ENCODE results near the gene DNPH1. TPM values are rescaled to one million over a fixed set of nuclear protein-coding genes. Genes with fewer than 3 reads are reported as not detected.

The DNPH1 gene
- total and polyA plus RNA-seq, 9 of the 15 experiments (the other 6 are each of a cell fraction or from before 2014, with no cell fraction given) = 7.3 to 300 (median 68.7) TPM

GRCh38 chr6:43267619-43268354 is 38.5 kb upstream of the DNPH1 start (continued):
- TF ChIP-seq ZBTB49 (CRISPR knock-in tag; IDR thresholded peaks at IDR 0.05; ENCODE audit: borderline replicate concordance) (no peak), MLX (CRISPR knock-in tag; conservative IDR thresholded peaks at IDR 0.05) (no peak), CREM (IDR thresholded peaks at IDR 0.05; ENCODE audit: low read depth) (peak; percentile 46; the same call in 1 of the 2 replicates), KLF6 (CRISPR knock-in tag; IDR thresholded peaks at IDR 0.05; ENCODE audit: borderline replicate concordance) (no peak), MTA2 (IDR thresholded peaks at IDR 0.05; ENCODE audit: low read depth) (peak; percentile 42; the same call in 1 of the 2 replicates), NUFIP1 (IDR thresholded peaks at IDR 0.05; ENCODE audit: partially characterized antibody) (no peak), PHF21A (IDR thresholded peaks at IDR 0.05; ENCODE audit: borderline replicate concordance, low read depth) (no peak)
